ENCODE measurements around the gene KLK8.

DNA sequence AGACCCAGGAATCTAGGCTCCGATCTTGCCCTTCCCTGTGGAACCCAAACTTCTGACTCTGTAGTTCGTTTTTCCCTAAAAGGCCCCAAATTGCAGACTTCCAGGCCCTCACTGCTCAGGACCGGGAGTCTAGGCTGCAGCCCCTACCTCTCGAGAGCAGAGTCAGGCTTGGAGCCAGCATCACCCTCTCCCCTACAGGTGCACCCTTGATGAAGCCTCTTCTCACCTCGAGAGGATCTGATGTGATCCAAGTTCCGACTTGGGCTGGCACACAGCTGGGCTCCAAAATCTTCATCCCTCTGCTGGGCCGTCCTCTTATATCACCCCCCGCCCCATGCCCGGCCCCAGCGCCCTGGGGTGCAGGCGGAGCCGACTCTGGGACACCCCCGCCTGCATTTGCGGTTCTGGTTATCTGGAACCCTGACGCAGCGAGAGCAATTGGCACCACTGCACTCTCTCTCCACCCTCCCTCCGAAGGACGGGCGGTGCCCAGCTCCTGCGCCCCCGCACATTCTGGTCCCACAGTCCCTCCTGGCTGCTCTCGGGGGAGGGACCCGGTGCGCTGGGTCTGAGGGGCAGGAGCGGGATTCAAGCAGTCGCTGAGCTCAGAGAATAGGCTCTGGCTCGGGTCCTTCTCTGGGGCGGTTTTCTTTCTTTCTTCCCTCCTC, 17.6 kb downstream of the KLK8 start, which contains the start of gene KLK7:
- no peak for TF ChIP-seq CTCF (IDR thresholded peaks at IDR 0.05)
- no peak for TF ChIP-seq POLR2A (IDR thresholded peaks at IDR 0.05)

All from heart left ventricle (tissue), 13 donors.